GM12878 (cell line): ENCODE results near the gene SLC4A3.

Experiments
- CTCF ChIP-seq, 3 experiments: IDR thresholded peaks in 2 of 3; conservative IDR thresholded peaks in 1 of 3; 2 replicates each; pipeline ENCODE4 v1.5.1; 2011; ENCODE audit warnings: low read depth in 3 of 3, low read length in 3 of 3, mild to moderate bottlenecking in 3 of 3, control low read depth in 2 of 3, moderate library complexity in 2 of 3, inconsistent platforms in 1 of 3, mixed read lengths in 1 of 3; ENCODE audit not compliant: control insufficient read depth in 2 of 3, insufficient read depth in 1 of 3; ENCODE audit errors: extremely low read depth in 1 of 3
- EP300 ChIP-seq, 2 experiments: fragments of 150-350 bp in 1 of 2; IDR thresholded peaks; 2 replicates each; pipeline ENCODE4 v1.6.1; 2011 to 2012; ENCODE audit warnings: low read depth in 2 of 2, low read length in 2 of 2, borderline replicate concordance in 1 of 2, improper control_type of control experiment in 1 of 2, inconsistent platforms in 1 of 2; ENCODE audit not compliant: control insufficient read depth in 1 of 2
- EZH2 ChIP-seq: IDR thresholded peaks from 2 replicates; pipeline ENCODE4 v1.6.1; 2012; ENCODE audit warnings: low read depth, mild to moderate bottlenecking, control low read depth, inconsistent platforms, low read length, borderline replicate concordance; ENCODE audit not compliant: control insufficient read depth
- NKRF ChIP-seq: fragments of 450-650 bp; conservative IDR thresholded peaks from 2 replicates; pipeline ENCODE4 v1.6.1; 2017; ENCODE audit warnings: mild to moderate bottlenecking, moderate library complexity
- POLR2A ChIP-seq: IDR thresholded peaks from 2 replicates; pipeline ENCODE4 v1.6.1; 2011; ENCODE audit warnings: low read depth, mild to moderate bottlenecking, low read length
- RBBP5 ChIP-seq: fragments of 200-600 bp; sonication (generic); conservative IDR thresholded peaks from 2 replicates; pipeline ENCODE4 v1.6.1; 2016

GRCh38 chr2:219687882-219688559 lies 60.6 kb downstream of the SLC4A3 start:
- TF ChIP-seq EZH2 (no peak), EP300 (IDR thresholded peaks at IDR 0.05; ENCODE audit: borderline replicate concordance in 1 of 2, control insufficient read depth in 1 of 2, low read depth in 2 of 2, low read length in 2 of 2) (no peak), POLR2A (no peak), NKRF (no peak), CTCF (IDR thresholded peaks at IDR 0.05 in 2 of 3, conservative IDR thresholded peaks at IDR 0.05 in 1 of 3; ENCODE audit: control insufficient read depth in 2 of 3, extremely low read depth in 1 of 3, insufficient read depth in 1 of 3, low read depth in 3 of 3, low read length in 3 of 3) (no peak), RBBP5 (no peak)
